Central memory CD8-positive, alpha-beta T cell (primary cell): ENCODE data around the gene CRLF1.
"Not testable (repeated sequence)": the region's sequence is repeated elsewhere in the genome, so short reads cannot be mapped to it uniquely, and the experiment has no call there.

ENCODE experiments used
- ATAC-seq: fragments of 150-1000 bp; cut with Tn5 transposase; replicated peaks from 2 replicates; pipeline ENCODE4 v1.10.0; 2022; ENCODE audit warnings: mild to moderate bottlenecking, moderate FRiP score, moderate number of reproducible peaks; ENCODE audit not compliant: poor library complexity, severe bottlenecking; ENCODE audit errors: extremely low read depth
- DNase-seq, 2 donors: peaks; one replicate each; pipeline ENCODE4 v3.0.0; 2021; ENCODE audit warnings: low spot score in 2 of 2
- H3K27ac Mint-ChIP-seq: one replicate; pipeline ENCODE4 v1.8.0; 2022; ENCODE audit warnings: low read depth, mild to moderate bottlenecking, moderate library complexity, mixed read lengths
- H3K27me3 Mint-ChIP-seq: one replicate; pipeline ENCODE4 v1.8.0; 2022; ENCODE audit warnings: mixed read lengths
- H3K36me3 Mint-ChIP-seq: one replicate; pipeline ENCODE4 v1.8.0; 2022; ENCODE audit warnings: mild to moderate bottlenecking, moderate library complexity, mixed read lengths; ENCODE audit not compliant: insufficient read depth
- H3K4me1 Mint-ChIP-seq: one replicate; pipeline ENCODE4 v1.8.0; 2022; ENCODE audit warnings: mixed read lengths
- H3K4me3 Mint-ChIP-seq: one replicate; pipeline ENCODE4 v1.8.0; 2022; ENCODE audit warnings: mild to moderate bottlenecking, moderate library complexity, mixed read lengths
- H3K9me3 Mint-ChIP-seq: one replicate; pipeline ENCODE4 v1.8.0; 2022; ENCODE audit warnings: mixed read lengths

CRLF1 gene

DNA sequence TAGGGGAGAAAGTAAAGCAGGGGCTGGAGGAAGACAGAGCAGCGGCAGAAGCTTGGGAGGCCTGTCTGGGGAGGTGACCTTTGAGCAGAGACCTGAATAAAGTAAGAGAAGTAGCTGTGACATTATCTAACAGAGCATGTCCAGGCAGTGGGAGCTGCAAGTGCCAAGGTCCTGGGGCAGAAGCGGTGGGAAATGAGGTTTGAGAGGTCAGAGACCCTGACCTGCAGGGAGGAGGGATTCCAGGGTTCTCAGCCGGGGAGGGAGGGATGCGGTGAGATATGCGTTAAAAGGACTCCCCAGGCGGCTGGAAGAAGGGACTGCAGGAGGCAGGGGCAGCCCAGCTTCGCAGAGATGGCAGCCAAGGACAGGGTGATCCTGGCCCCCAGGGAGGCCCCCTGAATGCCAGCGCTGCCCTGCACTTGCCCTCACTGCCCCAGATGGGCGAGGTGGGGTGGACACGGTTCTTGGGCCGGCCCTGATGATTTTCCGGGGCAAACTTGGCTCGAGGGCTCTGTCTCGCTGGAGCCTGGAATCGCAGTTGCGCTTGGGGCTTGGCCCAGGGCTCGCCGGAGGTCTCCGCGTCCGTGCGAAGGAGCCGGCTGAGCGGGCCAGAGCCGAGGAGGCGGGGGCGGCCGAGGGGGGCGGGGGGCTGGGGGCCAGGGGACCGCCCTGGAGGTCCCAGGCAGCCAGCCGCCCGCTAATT is 3.2 kb downstream of the CRLF1 start:
- peak; percentile 52 for ATAC-seq
- Mint-ChIP-seq H3K27me3 (peaks cover 54% of the 10 kb centered on the region), H3K9me3 (no peaks in the 10 kb centered on the region), H3K4me1 (peaks cover 12% of the 10 kb centered on the region), H3K4me3 (no peak overlapping the region), H3K36me3 (peaks cover 3% of the 10 kb centered on the region), H3K27ac (no peak overlapping the region)
- DNase-seq, result no peak

DNA sequence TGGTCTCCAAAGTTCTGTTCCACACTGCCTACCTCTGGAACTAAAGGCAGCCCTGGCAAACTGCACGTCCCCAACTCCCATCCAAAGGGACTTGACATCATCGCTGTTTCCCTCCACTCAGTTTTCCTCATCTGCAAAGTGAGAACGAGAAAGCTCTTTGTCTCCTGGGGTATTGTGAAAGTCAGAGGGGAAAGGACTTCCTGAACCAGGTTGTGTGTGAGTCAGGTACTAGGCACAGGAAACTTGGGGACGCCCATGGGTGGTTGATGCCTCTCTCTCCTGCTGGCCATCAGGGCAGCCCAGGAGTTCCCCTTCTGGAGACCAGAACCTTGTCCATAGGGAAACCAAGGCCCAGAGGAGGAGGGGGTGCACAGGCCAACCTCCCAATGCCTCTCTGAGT is 4.7 kb downstream of the CRLF1 start:
- no peaks in the 10 kb centered on the region for H3K9me3 Mint-ChIP-seq
- no peak overlapping the region for H3K4me3 Mint-ChIP-seq
- ATAC-seq (no peak), DNase-seq (no peak)
- H3K36me3 Mint-ChIP-seq, result peaks cover 3% of the 10 kb centered on the region
- H3K27ac Mint-ChIP-seq, result no peak overlapping the region
- H3K27me3 Mint-ChIP-seq, result peaks cover 41% of the 10 kb centered on the region
- H3K4me1 Mint-ChIP-seq, result peaks cover 12% of the 10 kb centered on the region

DNA sequence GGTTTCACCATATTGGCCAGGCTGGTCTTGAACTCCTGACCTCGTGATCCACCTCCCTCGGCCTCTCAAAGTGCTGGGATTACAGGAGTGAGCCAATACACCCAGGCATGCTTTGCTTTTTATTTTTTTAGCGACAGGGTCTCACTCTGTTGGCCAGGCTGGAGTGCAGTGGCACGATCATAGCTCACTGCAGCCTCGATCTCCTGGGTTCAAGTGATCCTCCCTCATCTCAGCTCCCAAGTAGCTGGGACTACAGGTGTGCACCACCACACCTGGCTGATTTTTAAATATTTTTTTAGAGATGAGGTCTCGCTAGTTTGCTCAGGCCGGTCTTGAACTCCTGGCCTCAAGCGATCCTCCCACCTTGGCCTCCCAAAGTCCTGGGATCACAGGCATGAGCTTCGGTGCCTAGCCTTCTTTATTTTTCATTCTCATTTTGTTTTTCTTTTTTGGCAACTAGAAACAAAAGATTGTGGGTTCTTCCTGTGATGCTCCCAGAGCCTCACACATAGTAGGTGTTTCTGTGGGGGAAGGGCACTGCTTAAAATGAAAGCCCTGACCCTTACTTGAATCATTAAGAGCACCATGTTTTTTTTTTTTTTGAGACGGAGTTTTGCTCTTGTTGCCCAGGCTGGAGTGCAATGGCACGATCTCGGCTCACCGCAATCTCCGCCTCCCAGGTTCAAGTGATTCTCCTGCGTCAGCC is 5.8 kb downstream of the CRLF1 start:
- peaks cover 41% of the 10 kb centered on the region for H3K27me3 Mint-ChIP-seq
- H3K36me3 Mint-ChIP-seq, ATAC-seq, H3K9me3 Mint-ChIP-seq, DNase-seq, H3K27ac Mint-ChIP-seq, H3K4me3 Mint-ChIP-seq: not testable (repeated sequence)
- peaks cover 16% of the 10 kb centered on the region for H3K4me1 Mint-ChIP-seq

DNA sequence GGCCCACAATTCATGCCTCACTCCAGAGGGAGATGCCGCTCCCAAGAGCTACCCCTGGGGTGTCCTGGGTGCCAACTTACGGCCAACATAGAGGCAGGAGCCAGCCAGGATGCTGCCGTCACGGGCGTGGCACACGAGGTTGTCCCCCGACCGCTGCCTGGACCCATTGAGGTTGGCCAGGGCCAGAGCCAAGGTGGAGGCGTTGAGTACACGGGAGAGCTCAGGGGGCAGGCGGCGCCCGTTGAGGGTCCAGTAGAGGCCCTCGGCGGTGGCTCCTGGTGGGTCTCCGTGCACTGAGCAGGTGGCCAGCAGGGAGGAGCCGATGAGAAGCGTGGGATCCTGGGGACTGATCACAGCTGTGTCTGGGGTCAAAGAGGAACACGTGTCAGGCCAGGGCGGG is 7.1 kb downstream of the CRLF1 start:
- DNase-seq (no peak), ATAC-seq (no peak)
- H3K36me3 Mint-ChIP-seq, result no peaks in the 10 kb centered on the region
- H3K27ac Mint-ChIP-seq, result no peak overlapping the region
- no peaks in the 10 kb centered on the region for H3K9me3 Mint-ChIP-seq
- no peak overlapping the region for H3K4me3 Mint-ChIP-seq
- peaks cover 15% of the 10 kb centered on the region for H3K4me1 Mint-ChIP-seq
- H3K27me3 Mint-ChIP-seq, result peaks cover 27% of the 10 kb centered on the region

DNA sequence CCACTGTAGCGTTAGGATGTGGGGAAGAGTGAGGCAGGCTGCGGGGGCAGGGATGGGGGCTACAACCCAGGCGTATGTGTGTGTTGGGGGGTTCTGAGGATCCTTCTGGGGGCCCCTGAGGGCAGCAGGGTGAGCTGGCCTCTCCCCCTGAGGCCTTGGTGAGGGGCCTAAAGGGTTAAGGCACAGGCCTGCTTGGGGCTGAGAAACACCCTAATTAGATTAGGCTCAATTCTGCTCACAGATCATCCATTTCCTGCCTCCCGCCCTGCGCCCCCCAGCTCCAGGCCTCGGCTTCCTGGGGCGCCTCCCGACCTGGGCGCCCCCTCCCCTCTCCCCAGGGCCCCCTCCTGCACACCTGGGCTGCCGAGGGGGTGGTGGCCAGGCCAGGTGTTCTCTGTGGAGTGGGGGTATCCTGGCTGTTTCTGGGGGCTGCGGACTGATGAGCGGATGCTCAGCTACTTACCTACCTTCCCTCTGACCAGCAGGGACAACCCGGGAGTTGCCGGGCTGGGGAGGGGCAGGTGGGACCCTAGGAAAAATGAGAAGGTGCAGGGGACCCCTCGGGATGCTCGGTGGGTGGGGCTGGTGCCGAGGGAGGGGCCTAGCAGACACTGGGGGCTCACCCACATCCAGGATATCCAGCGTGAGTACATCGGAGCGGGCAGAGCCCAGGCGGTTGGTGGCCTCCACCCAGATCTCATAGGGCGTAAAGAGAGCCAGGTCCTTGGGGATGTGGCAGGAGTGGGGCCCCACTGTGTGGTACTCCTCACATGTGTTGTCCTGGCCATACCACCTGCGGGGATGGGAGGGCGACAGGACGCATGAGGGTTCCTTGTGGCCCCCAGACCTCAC is 8.6 kb downstream of the CRLF1 start:
- no peak overlapping the region for H3K27ac Mint-ChIP-seq
- H3K4me3 Mint-ChIP-seq, result no peak overlapping the region
- H3K9me3 Mint-ChIP-seq, result no peaks in the 10 kb centered on the region
- peaks cover 18% of the 10 kb centered on the region for H3K27me3 Mint-ChIP-seq
- H3K4me1 Mint-ChIP-seq, result peaks cover 12% of the 10 kb centered on the region
- ATAC-seq (no peak), DNase-seq (no peak)
- H3K36me3 Mint-ChIP-seq, result peaks cover under 1% of the 10 kb centered on the region

DNA sequence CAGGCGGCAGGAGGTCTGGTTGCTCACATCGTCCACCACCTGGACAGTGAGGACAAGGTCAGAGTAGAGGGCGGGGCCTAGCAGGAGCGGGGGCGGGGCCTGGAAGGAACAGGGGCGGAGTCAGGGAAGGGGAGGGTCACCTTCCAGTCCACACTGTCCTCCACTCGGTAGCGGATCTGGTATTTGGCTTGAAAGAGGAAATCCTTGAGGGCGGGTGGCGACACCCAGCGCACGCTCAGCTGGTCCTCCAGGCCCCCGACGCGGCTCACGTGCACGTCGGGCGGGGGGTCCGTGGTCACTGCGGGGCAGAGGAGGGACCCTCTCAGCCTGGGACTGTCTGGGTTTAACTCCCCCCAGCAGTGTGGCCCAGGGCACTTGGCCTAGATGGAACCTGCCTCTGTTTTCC is 9.8 kb downstream of the CRLF1 start:
- Mint-ChIP-seq H3K27me3 (peaks cover 5% of the 10 kb centered on the region), H3K9me3 (no peaks in the 10 kb centered on the region), H3K4me3 (no peak overlapping the region), H3K27ac (no peak overlapping the region), H3K36me3 (peaks cover 5% of the 10 kb centered on the region), H3K4me1 (peaks cover 10% of the 10 kb centered on the region)
- DNase-seq (no peak), ATAC-seq (no peak)

DNA sequence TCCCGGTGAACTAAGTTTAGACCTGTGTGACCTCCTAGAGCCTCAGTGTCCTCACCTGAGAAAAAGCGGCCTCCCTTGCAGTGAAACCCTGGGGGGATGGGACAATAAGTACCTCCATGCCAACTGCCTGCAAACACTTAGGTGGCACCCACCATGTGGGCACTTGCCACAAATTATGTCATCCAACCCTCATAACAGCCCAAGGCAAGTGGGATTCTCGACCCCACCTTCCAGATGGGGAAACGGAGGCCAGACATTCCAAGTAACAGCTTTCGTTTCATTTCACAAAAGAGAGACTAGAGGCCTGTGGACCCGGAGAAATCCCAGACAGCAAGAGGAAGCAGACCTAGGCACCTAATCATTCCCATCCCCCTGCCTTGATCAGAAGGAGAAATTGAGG is 11.1 kb downstream of the CRLF1 start:
- Mint-ChIP-seq H3K27ac (no peak overlapping the region), H3K4me1 (peaks cover 14% of the 10 kb centered on the region), H3K36me3 (peaks cover 10% of the 10 kb centered on the region), H3K27me3 (no peaks in the 10 kb centered on the region), H3K4me3 (peak overlapping the region; percentile 75), H3K9me3 (no peaks in the 10 kb centered on the region)
- ATAC-seq, result no peak
- no peak for DNase-seq

DNA sequence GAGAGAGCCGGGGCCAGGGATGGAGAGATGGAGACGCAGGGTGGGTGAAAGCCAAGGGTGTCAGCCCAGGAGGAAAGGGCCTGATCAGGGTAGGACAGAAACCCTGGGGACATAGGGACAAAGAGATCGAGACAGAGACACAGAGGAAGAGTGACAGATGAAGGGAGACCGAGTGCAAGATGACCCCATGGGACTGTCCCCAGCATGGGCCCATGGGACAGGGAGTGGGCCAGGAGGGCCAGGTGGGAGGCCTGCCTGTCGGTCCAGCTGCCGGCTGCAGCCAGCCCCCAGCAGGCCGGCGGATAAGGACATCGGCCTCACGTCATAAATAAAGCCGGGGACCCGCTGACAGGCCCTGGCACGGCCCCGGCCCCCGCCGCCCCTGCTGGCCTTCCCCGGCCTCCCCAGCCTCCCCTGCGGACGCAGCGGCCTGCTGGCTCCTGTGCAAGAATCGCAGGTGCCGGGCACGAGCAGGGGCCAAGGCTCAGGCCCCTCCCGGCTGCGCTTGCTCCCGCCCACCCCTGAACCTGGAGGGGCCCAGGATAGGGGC is 11.7 kb downstream of the CRLF1 start:
- Mint-ChIP-seq H3K9me3 (no peaks in the 10 kb centered on the region), H3K27me3 (no peaks in the 10 kb centered on the region), H3K27ac (no peak overlapping the region), H3K36me3 (peaks cover 12% of the 10 kb centered on the region), H3K4me3 (peak overlapping the region; percentile 75), H3K4me1 (peaks cover 18% of the 10 kb centered on the region)
- DNase-seq (no peak), ATAC-seq (no peak)

DNA sequence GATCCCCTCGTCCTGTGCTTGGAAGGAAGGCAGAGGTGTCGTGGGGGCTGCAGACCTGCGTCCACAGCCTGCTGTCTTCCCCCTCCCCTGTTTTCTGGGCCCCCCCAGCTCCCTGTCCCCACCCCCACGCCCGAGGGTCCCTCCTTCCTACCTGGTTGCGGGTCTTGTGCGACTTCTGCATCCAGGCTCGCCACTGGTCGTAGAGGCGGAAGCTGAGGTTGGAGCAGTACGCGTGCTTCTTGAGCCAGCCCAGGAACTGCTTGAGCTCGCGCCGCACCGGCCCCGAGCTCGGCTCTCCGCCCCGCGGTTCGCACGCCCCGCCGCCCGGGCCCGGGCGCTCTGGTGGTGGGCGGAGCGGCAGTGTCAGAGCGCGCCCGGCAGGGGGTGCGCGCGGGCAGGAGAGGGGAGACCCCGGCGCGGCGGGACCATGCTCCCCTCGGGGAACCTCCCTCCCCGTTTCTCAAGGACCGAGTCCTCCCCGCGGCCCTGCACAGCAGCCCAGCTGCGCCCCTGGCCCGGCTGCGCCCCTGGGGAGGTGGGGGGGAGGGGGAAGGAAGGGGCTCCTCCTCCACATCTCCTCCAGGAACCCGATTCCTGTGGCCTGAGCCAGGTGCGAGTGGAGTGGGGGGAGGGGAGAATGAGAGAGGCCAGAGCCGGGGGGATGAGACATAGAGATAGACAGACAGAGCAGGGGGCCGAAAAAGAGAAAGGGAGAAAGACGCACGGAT is 12.3 kb downstream of the CRLF1 start:
- Mint-ChIP-seq H3K4me3 (peak overlapping the region; percentile 75), H3K27ac (no peak overlapping the region), H3K4me1 (peaks cover 23% of the 10 kb centered on the region), H3K9me3 (no peaks in the 10 kb centered on the region), H3K36me3 (peaks cover 13% of the 10 kb centered on the region), H3K27me3 (no peaks in the 10 kb centered on the region)
- DNase-seq, result peak; percentile 58 to 60
- peak; percentile 50 for ATAC-seq

DNA sequence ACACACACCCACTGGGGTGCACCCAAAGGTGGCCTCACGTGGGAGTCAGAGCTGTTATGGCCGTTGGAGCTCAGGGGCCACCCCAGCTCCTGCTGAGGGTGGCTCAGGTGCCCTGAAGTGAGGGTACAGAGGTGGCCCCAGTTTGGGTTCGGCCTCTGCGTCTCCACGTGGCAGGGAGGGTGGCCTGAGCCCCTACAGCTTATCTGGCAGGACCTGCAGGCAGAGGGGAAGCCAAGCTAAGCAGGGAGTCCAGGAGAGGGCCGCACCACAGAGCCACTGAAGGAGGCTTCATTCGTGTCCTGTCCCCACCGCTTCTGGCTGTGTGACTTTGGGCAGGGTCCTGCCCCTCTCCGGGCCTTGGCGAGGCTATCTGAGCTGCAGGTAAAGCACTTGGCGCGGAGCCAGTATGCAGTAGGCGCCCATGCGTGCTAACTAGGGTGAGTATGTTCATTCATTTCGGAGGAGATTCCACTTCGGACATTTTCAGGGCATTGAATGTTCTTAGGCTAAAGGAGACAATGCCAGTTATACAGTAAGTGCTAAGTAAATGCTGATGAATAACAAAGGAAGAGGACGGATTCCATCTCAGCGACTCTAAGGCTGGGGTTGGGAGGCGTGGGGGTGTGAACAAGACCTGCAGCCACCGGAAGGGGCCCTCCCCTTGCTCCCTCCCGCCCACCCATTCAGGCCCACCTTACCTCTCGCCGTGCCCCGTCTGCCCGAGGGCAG is 13.1 kb downstream of the CRLF1 start:
- H3K4me3 Mint-ChIP-seq, result peak overlapping the region; percentile 75
- peaks cover 17% of the 10 kb centered on the region for H3K36me3 Mint-ChIP-seq
- H3K27ac Mint-ChIP-seq, result no peak overlapping the region
- H3K27me3 Mint-ChIP-seq, result no peaks in the 10 kb centered on the region
- H3K4me1 Mint-ChIP-seq, result peaks cover 23% of the 10 kb centered on the region
- no peaks in the 10 kb centered on the region for H3K9me3 Mint-ChIP-seq
- ATAC-seq (no peak), DNase-seq (no peak)

DNA sequence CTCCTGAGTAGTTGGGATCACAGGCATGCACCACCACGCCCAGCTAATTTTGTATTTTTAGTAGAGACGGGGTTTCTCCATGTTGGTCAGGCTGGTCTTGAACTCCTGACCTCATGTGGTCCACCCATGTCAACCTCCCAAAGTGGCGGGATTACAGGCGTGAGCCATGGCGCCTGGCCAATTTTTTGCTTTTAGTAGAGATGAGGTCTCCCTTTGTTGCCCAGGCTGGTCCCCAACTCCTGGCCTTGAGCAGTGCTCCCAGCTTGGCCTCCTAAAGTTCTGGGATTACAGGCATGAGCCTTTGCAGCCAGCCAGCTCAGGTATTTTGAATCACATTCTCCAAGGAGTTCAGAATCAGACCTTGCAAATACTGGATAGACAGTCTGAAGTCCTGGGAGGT is 13.9 kb downstream of the CRLF1 start:
- not testable (repeated sequence) for H3K27ac Mint-ChIP-seq, H3K27me3 Mint-ChIP-seq, H3K9me3 Mint-ChIP-seq, ATAC-seq, H3K4me3 Mint-ChIP-seq, DNase-seq
- Mint-ChIP-seq H3K4me1 (peaks cover 31% of the 10 kb centered on the region), H3K36me3 (peaks cover 17% of the 10 kb centered on the region)
